HCT116 (cell line): ENCODE measurements around the gene DOCK2. TPM values are rescaled to one million over a fixed set of nuclear protein-coding genes. Genes with fewer than 3 reads are reported as not detected.

ENCODE experiments used
- ATAC-seq: fragments of 200-7000 bp; cut with Tn5 transposase; 2 replicates; pipeline ENCODE4 v1.9.1; 2020; ENCODE audit warnings: mild to moderate bottlenecking, moderate library complexity
- BruUV-seq: library from RNA; stranded (reverse); fragments of 400-500 nt; replicated peaks from 2 replicates; lab custom pipeline; 2021; lab: Mats Ljungman, UMichigan
- CTCF ChIA-PET: fragments of 300-600 bp; sonication (Branson Sonifier 250); formaldehyde crosslinking; loops from one replicate; lab custom pipeline; 2021; ENCODE audit warnings: antibody characterized with exemption; lab: Charles Lee
- POLR2A ChIA-PET: fragments of 300-600, 350-600 bp; sonication (Branson Sonifier 250); formaldehyde crosslinking; loops from one replicate; lab custom pipeline; 2021; ENCODE audit warnings: antibody characterized with exemption; lab: Charles Lee
- RAD21 ChIA-PET, 2 experiments: fragments of 300-600 bp; sonication (Branson Sonifier 250); formaldehyde crosslinking; loops; one replicate each; lab custom pipeline; 2023; ENCODE audit warnings: low total read pairs in 2 of 2; ENCODE audit not compliant: uncharacterized antibody in 2 of 2, unreplicated experiment in 2 of 2, low non-redundant PET in 1 of 2; lab: Charles Lee
- DNase-seq: peaks from one replicate; pipeline ENCODE4 v3.0.0-alpha.2; 2010; ENCODE audit warnings: low read depth, low spot score
- H2AFZ ChIP-seq: fragments of 200-600 bp; shearing (Covaris generic), sonication (generic); 2 replicates; pipeline ENCODE4 v1.6.1; 2017; ENCODE audit warnings: low read depth, mixed run types, mixed read lengths, antibody characterized with exemption, low read length; ENCODE audit not compliant: poor library complexity, severe bottlenecking
- H3K27ac ChIP-seq: 2 replicates; pipeline ENCODE4 v1.5.1; 2012; ENCODE audit warnings: low read depth, low read length
- H3K27me3 ChIP-seq: fragments of 200-600 bp; sonication (generic); 2 replicates; pipeline ENCODE4 v1.6.1; 2016; ENCODE audit warnings: mixed run types, low read length, mixed read lengths; ENCODE audit not compliant: insufficient read depth
- H3K36me3 ChIP-seq, 2 experiments: fragments of 200-500 bp in 1 of 2; fragments of 200-600 bp in 1 of 2; sonication (Bioruptor generic) in 1 of 2; sonication (generic) in 1 of 2; 2 replicates each; pipeline versions ENCODE4 v1.5.1 to v1.6.1; 2014 to 2016; ENCODE audit warnings: low read length in 2 of 2, inconsistent platforms in 1 of 2, mixed read lengths in 1 of 2, mixed run types in 1 of 2; ENCODE audit not compliant: insufficient read depth in 2 of 2, control insufficient read depth in 1 of 2
- H3K4me1 ChIP-seq, 2 experiments: fragments of 200-600 bp in 1 of 2; sonication (generic) in 1 of 2; 2 replicates each; pipeline versions ENCODE4 v1.5.1 to v1.6.1; 2012 to 2017; ENCODE audit warnings: low read length in 2 of 2, inconsistent platforms in 1 of 2, mild to moderate bottlenecking in 1 of 2, mixed read lengths in 1 of 2, mixed run types in 1 of 2, moderate library complexity in 1 of 2; ENCODE audit not compliant: insufficient read depth in 2 of 2, control insufficient read depth in 1 of 2
- H3K4me2 ChIP-seq: fragments of 200-600 bp; sonication (generic); 2 replicates; pipeline ENCODE4 v1.6.1; 2017; ENCODE audit warnings: mixed run types, low read length, mixed read lengths
- H3K4me3 ChIP-seq, 2 experiments: fragments of 200-600 bp in 1 of 2; sonication (generic) in 1 of 2; replicated peaks in 1 of 2; 2 replicates each; pipeline ENCODE4 v1.5.1; 2011 to 2016; ENCODE audit warnings: low read length in 2 of 2, control low read depth in 1 of 2, low read depth in 1 of 2, mild to moderate bottlenecking in 1 of 2, mixed read lengths in 1 of 2, mixed run types in 1 of 2
- H3K79me2 ChIP-seq: fragments of 200-600 bp; sonication (generic); 2 replicates; pipeline ENCODE4 v1.6.1; 2017; ENCODE audit warnings: mild to moderate bottlenecking, mixed run types, low read length, moderate library complexity, mixed read lengths; ENCODE audit not compliant: insufficient read depth
- H3K9ac ChIP-seq: fragments of 200-600 bp; sonication (generic); 2 replicates; pipeline ENCODE4 v1.6.1; 2016; ENCODE audit warnings: low read length, mixed read lengths
- H3K9me2 ChIP-seq: fragments of 200-600 bp; sonication (generic), shearing (Covaris generic); 2 replicates; pipeline ENCODE4 v1.6.1; 2017; ENCODE audit warnings: mixed run types, mild to moderate bottlenecking, moderate library complexity; ENCODE audit not compliant: insufficient read depth
- H3K9me3 ChIP-seq, 2 experiments: fragments of 200-500 bp in 1 of 2; fragments of 200-600 bp in 1 of 2; sonication (Bioruptor generic) in 1 of 2; sonication (generic) in 1 of 2; 2 replicates each; pipeline ENCODE4 v1.6.1; 2014 to 2017; ENCODE audit warnings: low read length in 2 of 2, mixed read lengths in 2 of 2, inconsistent platforms in 1 of 2, low read depth in 1 of 2, mild to moderate bottlenecking in 1 of 2, mixed run types in 1 of 2, moderate library complexity in 1 of 2; ENCODE audit not compliant: control insufficient read depth in 1 of 2, insufficient read depth in 1 of 2
- H4K20me1 ChIP-seq: fragments of 200-600 bp; sonication (generic), shearing (Covaris generic); 2 replicates; pipeline ENCODE4 v1.6.1; 2017; ENCODE audit warnings: mixed run types, mild to moderate bottlenecking, moderate library complexity; ENCODE audit not compliant: insufficient read depth
- ATF3 ChIP-seq: IDR thresholded peaks from 2 replicates; pipeline ENCODE4 v1.6.1; 2012
- CBX3 ChIP-seq: IDR thresholded peaks from 2 replicates; pipeline ENCODE4 v1.6.1; 2012; ENCODE audit warnings: low read depth
- CEBPB ChIP-seq: IDR thresholded peaks from 2 replicates; pipeline ENCODE4 v1.6.1; 2012; ENCODE audit warnings: low read depth
- CTCF ChIP-seq, 3 experiments: fragments of 200-600 bp in 1 of 3; sonication (generic) in 1 of 3; IDR thresholded peaks in 2 of 3; conservative IDR thresholded peaks in 1 of 3; 2 replicates each; pipeline ENCODE4 v1.5.1; 2012 to 2017; ENCODE audit warnings: low read depth in 2 of 3, low read length in 2 of 3, antibody characterized with exemption in 1 of 3, borderline replicate concordance in 1 of 3, control low read depth in 1 of 3, mild to moderate bottlenecking in 1 of 3, mixed read lengths in 1 of 3, mixed run types in 1 of 3, moderate library complexity in 1 of 3; ENCODE audit not compliant: insufficient read depth in 1 of 3
- EZH2 ChIP-seq: fragments of 200-600 bp; sonication (generic); IDR thresholded peaks from 2 replicates; pipeline ENCODE4 v1.6.1; 2017; ENCODE audit warnings: antibody characterized with exemption, mixed run types
- EZH2phosphoT487 ChIP-seq: fragments of 200-600 bp; IDR thresholded peaks from 2 replicates; pipeline ENCODE4 v1.6.1; 2018; ENCODE audit warnings: antibody characterized with exemption, borderline replicate concordance
- MAX ChIP-seq: IDR thresholded peaks from 2 replicates; pipeline ENCODE4 v1.6.1; 2012
- POLR2A ChIP-seq: IDR thresholded peaks from 2 replicates; pipeline ENCODE4 v1.7.0; 2011; ENCODE audit warnings: borderline replicate concordance; ENCODE audit not compliant: insufficient read depth, insufficient read length; ENCODE audit errors: extremely low read depth
- POLR2AphosphoS5 ChIP-seq: IDR thresholded peaks from 2 replicates; pipeline ENCODE4 v1.6.1; 2011; ENCODE audit warnings: mild to moderate bottlenecking, low read depth, low read length, moderate library complexity
- RAD21 ChIP-seq: IDR thresholded peaks from 2 replicates; pipeline ENCODE4 v1.6.1; 2012; ENCODE audit warnings: low read depth, mild to moderate bottlenecking
- REST ChIP-seq: IDR thresholded peaks from 2 replicates; pipeline ENCODE4 v1.6.1; 2012; ENCODE audit warnings: low read depth
- SIN3A ChIP-seq: IDR thresholded peaks from 2 replicates; pipeline ENCODE4 v1.6.1; 2012; ENCODE audit warnings: low read depth
- SRF ChIP-seq: IDR thresholded peaks from 2 replicates; pipeline ENCODE4 v1.6.1; 2012; ENCODE audit warnings: low read depth
- TCF7L2 ChIP-seq: IDR thresholded peaks from 2 replicates; pipeline ENCODE4 v1.7.0; 2011; ENCODE audit warnings: borderline replicate concordance, inconsistent platforms; ENCODE audit not compliant: insufficient read depth, insufficient read length; ENCODE audit errors: extremely low read depth
- YY1 ChIP-seq: IDR thresholded peaks from 2 replicates; pipeline ENCODE4 v1.6.1; 2011; ENCODE audit warnings: low read length, low read depth, moderate library complexity, mild to moderate bottlenecking; ENCODE audit not compliant: insufficient replicate concordance; ENCODE audit errors: extremely low read depth
- ZBTB33 ChIP-seq: IDR thresholded peaks from 2 replicates; pipeline ENCODE4 v1.6.1; 2011; ENCODE audit warnings: mild to moderate bottlenecking, low read length, moderate library complexity; ENCODE audit not compliant: insufficient replicate concordance; ENCODE audit errors: extremely low read depth
- intact Hi-C: fragments of 100-400 bp; cut with micrococcal nuclease; formaldehyde crosslinking; loops from 2 replicates; pipeline ENCODE4 v1.10.0; 2022
- total RNA-seq: library from RNA; stranded (reverse); gene quantifications from one replicate; pipeline ENCODE4 v1.2.1, GENCODE V29; 2021; ENCODE audit not compliant: unreplicated experiment

The DOCK2 gene
- total RNA-seq, 1 experiment from 2014 or later, result 0.89 TPM

GRCh38 chr5:170020423-170020822, 383.3 kb downstream of the DOCK2 start (continued):
- no peak for TF ChIP-seq CTCF (IDR thresholded peaks at IDR 0.05 in 2 of 3, conservative IDR thresholded peaks at IDR 0.05 in 1 of 3; ENCODE audit: borderline replicate concordance in 1 of 3, insufficient read depth in 1 of 3, low read depth in 2 of 3, low read length in 2 of 3)

- H3K9me3 ChIP-seq, result no peaks in the 10 kb centered on the region
- H3K4me1 ChIP-seq, result no peaks in the 10 kb centered on the region
- no peaks in the 10 kb centered on the region for H3K79me2 ChIP-seq
- TF ChIP-seq TCF7L2 (no peak), ZBTB33 (no peak), POLR2A (no peak), CBX3 (no peak), SIN3A (no peak), YY1 (no peak), MAX (no peak), ATF3 (no peak), SRF (no peak), EZH2 (no peak), RAD21 (no peak), EZH2phosphoT487 (no peak), POLR2AphosphoS5 (no peak), REST (no peak), CEBPB (no peak)
- ChIA-PET CTCF (no interaction called here), RAD21 (no interaction called here), POLR2A (no interaction called here)
- no peak overlapping the region for H3K9ac ChIP-seq
- no peak overlapping the region for H3K4me2 ChIP-seq
- DNase-seq (no peak), ATAC-seq (no peak)
- H3K4me3 ChIP-seq, result no peak overlapping the region
- H3K36me3 ChIP-seq, result no peaks in the 10 kb centered on the region
- H4K20me1 ChIP-seq, result no peaks in the 10 kb centered on the region
- H3K27ac ChIP-seq, result no peak overlapping the region
- intact Hi-C loops, result no loop called here
- no peak overlapping the region for H2AFZ ChIP-seq
- no peaks in the 10 kb centered on the region for H3K9me2 ChIP-seq
- H3K27me3 ChIP-seq, result peaks cover 83% of the 10 kb centered on the region
- no TSS peak for BruUV-seq
These were observed 384.4 kb downstream of the DOCK2 start for GRCh38 chr5:170021506-170021905.
